ENCODE measurements around the gene ARHGAP31.
"Not testable (repeated sequence)": the region's sequence is repeated elsewhere in the genome, so short reads cannot be mapped to it uniquely, and the experiment has no call there.

The ARHGAP31 gene

GRCh38 chr3:119322021-119322834 is 28.0 kb downstream of the ARHGAP31 start:
- no peak for DNase-seq

- peak; percentile 98 for DNase-seq
Measured at GRCh38 chr3:119322835-119323722, 28.9 kb downstream of the ARHGAP31 start.

- DNase-seq: no peak
Measured at GRCh38 chr3:119323723-119324085, 29.5 kb downstream of the ARHGAP31 start.

- no peak for DNase-seq
Measured at GRCh38 chr3:119324899-119325298, 30.7 kb downstream of the ARHGAP31 start.

GRCh38 chr3:119326976-119327375 is 32.8 kb downstream of the ARHGAP31 start:
- DNase-seq: no peak

GRCh38 chr3:119329551-119329950 is 35.4 kb downstream of the ARHGAP31 start:
- no peak for DNase-seq

GRCh38 chr3:119330181-119330580 is 36.0 kb downstream of the ARHGAP31 start:
- no peak for DNase-seq

GRCh38 chr3:119330858-119331257 is 36.7 kb downstream of the ARHGAP31 start:
- DNase-seq: no peak

- DNase-seq: no peak
Measured at GRCh38 chr3:119331661-119332060, 37.5 kb downstream of the ARHGAP31 start.

- no peak for DNase-seq
Measured at GRCh38 chr3:119333773-119334509, 39.8 kb downstream of the ARHGAP31 start.

GRCh38 chr3:119336823-119337222 is 42.6 kb downstream of the ARHGAP31 start:
- DNase-seq: no peak

GRCh38 chr3:119337407-119337806 is 43.2 kb downstream of the ARHGAP31 start:
- DNase-seq: not testable (repeated sequence)

GRCh38 chr3:119338754-119339153 is 44.6 kb downstream of the ARHGAP31 start:
- no peak for DNase-seq

- no peak for DNase-seq
Measured at GRCh38 chr3:119340014-119340413, 45.8 kb downstream of the ARHGAP31 start.

- DNase-seq: no peak
Measured at GRCh38 chr3:119340446-119340845, 46.3 kb downstream of the ARHGAP31 start.

GRCh38 chr3:119342176-119342575 is 48.0 kb downstream of the ARHGAP31 start:
- no peak for DNase-seq

GRCh38 chr3:119343719-119344118 is 49.5 kb downstream of the ARHGAP31 start:
- DNase-seq: no peak

GRCh38 chr3:119346076-119346496 is 51.9 kb downstream of the ARHGAP31 start:
- DNase-seq: no peak

- no peak for DNase-seq
Measured at GRCh38 chr3:119347036-119347435, 52.9 kb downstream of the ARHGAP31 start.

GRCh38 chr3:119349354-119350041 is 55.3 kb downstream of the ARHGAP31 start:
- DNase-seq: no peak

- DNase-seq: no peak
Measured at GRCh38 chr3:119350114-119350513, 55.9 kb downstream of the ARHGAP31 start.

- DNase-seq: no peak
Measured at GRCh38 chr3:119351581-119351980, 57.4 kb downstream of the ARHGAP31 start.

All from activated effector memory CD4-positive, alpha-beta T cell treated with anti-CD3 and anti-CD28 coated beads, Interleukin-2, amount 50 U/mL, for 16 hours (primary cell).